Measurements from ENCODE around the gene MAGEA2.
"Not testable (repeated sequence)": the region's sequence is repeated elsewhere in the genome, so short reads cannot be mapped to it uniquely, and the experiment has no call there.

Gene MAGEA2

GRCh38 chrX:152706500-152706899, 47.1 kb downstream of the MAGEA2 start:
- not testable (repeated sequence) for DNase-seq

GRCh38 chrX:152700390-152700789, 53.3 kb downstream of the MAGEA2 start:
- DNase-seq = not testable (repeated sequence)
